HG03378 (cell line): ENCODE measurements around the gene SCYGR8.
"Not testable (repeated sequence)": the region's sequence is repeated elsewhere in the genome, so short reads cannot be mapped to it uniquely, and the experiment has no call there.

Experiments used
- ATAC-seq: cut with Tn5 transposase; IDR thresholded peaks from one replicate; pipeline ENCODE4 v1.9.1; 2021; ENCODE audit warnings: mild to moderate bottlenecking, moderate library complexity; ENCODE audit not compliant: unreplicated experiment

SCYGR8 gene

DNA sequence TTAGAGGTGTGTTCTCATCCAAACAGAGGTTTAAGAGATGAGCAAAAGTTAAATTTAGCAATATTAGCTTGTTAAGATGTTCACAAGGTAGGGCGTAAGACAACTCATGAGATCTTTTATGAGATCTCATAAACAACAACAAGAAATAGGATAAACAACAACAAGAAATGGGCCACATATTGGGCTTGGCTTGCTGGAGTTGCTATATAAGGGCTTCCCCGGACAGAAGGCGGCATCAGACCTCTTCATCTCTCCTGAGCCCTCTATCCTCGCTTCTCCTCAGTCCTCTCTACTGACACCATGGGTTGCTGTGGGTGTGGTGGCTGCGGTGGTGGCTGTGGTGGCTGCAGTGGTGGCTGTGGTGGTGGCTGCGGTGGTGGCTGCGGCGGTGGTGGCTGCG, at the start of gene SCYGR8:
TSS of gene SCYGR8 (plus strand) at position 301 of the 400 bp plus-strand sequence. CDS start at position 301, 0 bp downstream.
- no peak for ATAC-seq

DNA sequence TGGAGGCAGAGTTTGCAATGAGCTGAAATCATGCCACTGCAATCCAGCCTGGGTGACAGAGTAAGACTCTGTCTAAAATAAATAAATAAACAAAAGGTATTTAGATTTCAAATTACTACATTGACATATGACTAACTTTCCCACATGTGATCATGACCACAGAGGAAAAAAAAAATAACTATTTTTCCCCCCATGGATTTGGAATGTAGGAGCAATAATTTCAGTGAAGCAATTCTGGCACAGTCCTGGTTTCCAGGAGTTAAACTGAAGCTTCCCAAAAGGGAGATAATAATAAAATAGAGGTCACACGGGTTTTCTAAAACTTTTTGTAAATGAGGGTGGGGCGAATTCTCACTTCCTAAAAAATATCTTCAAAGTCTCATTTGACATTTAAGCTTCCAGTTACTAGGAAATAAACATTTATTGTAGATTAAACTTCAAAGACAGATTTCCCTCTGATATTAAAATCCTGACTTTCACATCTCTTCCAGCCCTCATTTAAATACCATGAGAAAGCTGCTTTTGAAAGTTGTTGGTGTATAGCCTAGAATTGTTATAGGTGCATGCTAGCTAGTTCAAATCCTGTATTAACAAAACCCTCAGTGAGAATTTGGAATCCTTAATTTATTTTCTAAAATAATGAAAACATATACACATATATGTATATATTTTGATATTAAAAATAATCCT, 48.6 kb upstream of the SCYGR8 start:
- ATAC-seq: no peak

- ATAC-seq: no peak
Measured at GRCh38 chr2:227701556-227701955, 44.1 kb upstream of the SCYGR8 start.

DNA sequence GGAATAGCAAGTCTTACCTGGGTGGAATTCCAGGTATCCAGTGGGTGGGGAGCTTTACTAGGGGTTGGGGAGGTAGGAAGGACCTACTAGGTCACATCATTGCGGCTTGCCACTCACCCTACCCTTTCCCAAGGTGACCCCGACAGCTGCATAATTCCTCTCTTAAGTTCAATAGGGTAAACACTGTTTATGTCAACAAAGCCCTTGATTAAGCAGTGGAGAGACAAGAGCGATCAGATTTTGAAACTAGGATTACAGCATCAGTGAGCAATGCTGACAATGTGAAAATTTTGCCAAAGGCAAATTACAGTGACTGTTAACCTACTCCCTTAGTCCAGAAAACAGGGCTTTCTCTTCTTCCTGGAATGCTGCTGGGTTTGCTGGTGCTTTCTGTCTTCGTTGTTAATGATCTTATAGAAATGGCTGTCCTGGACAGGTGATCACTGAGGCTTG, 42.4 kb upstream of the SCYGR8 start:
- ATAC-seq: no peak

DNA sequence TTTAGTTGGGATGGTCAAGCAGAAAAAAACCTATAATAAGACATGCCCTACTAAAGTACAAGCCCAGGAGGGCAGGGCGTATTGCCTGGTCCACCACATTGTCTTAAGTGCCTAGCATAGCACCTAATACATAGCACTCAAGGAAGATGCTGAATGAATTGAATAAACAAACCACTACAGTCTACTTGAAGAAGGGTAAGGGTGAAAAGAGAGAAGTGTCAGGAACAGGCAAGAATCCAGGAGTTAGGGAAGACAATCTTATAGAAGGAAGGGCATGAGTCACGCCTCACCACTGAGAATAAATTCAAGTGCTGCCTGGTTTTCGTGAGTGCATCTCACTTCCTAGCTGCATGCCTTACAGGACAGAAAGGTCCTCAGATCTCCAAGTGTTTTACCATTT, 41.7 kb upstream of the SCYGR8 start:
- no peak for ATAC-seq

DNA sequence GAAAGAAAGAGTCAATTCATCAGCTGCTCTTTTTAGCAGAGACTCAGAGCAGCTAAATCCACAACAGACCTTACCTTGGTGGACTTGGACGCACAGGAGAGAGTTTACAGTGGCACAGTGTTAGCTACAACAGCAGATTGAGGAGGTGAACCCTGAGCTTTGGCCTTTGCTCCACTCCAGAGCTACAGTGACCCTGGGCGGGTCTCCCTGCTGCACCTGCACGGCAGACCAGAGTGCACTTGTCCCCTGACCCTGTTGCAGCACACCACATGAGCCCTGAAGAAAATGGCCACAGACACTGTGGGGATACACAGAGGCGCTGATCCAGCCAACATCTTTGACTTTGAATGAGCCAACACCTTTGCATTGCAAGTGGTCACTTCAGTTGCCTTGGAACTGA, 38.8 kb upstream of the SCYGR8 start:
- ATAC-seq: no peak

GRCh38 chr2:227707390-227707789, 38.3 kb upstream of the SCYGR8 start:
- ATAC-seq: no peak

GRCh38 chr2:227710986-227711385, 34.7 kb upstream of the SCYGR8 start:
- ATAC-seq: no peak

DNA sequence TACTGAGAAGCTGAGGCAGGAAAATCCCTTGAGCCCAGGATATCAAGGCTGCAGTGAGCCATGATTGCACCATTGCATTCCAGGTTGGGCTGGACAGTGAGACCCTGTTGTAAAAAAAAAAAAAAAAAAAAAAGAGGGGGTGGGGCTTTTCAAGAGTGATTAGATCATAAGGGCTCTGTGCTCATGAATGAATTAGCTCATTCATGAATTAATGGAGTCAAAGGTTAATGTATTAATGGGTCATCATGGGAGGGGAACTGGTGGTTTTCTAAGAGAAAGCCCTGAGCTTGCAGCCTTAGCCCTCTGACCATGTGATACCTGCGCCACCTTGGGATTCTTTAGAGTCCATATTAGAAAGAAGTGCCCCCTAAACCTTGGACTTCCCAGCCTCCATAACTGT, 32.4 kb upstream of the SCYGR8 start:
- no peak for ATAC-seq

DNA sequence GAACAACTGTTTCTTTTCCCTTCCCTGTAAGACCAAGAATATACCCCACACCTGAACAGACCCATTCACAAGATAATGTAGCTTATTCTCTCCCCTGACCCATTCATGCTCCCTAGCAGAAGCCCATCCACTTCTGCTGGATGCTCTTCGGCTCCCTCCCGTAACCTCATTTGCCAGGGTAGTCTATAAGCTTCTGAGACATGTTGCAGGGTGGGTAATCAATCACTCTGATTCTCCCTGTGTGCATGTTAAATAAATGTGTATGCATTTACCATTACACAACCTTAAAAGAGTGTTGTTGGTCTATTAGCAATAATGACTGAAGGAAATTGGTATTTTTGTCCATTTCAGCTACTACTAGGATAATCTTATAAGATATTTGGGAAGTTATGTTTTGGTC, 29.2 kb upstream of the SCYGR8 start:
- no peak for ATAC-seq

GRCh38 chr2:227717687-227718567, 27.8 kb upstream of the SCYGR8 start, which contains the start of gene SLC19A3:
SLC19A3 (minus strand) TSS chr2:227718028; CDS start chr2:227702318, 15,710 bp downstream.
- no peak for ATAC-seq

- ATAC-seq: no peak
Measured at GRCh38 chr2:227719641-227720040, 26.1 kb upstream of the SCYGR8 start.

- no peak for ATAC-seq
Measured at GRCh38 chr2:227720680-227721079, 25.0 kb upstream of the SCYGR8 start.

GRCh38 chr2:227722821-227723220, 22.9 kb upstream of the SCYGR8 start:
- not testable (repeated sequence) for ATAC-seq

DNA sequence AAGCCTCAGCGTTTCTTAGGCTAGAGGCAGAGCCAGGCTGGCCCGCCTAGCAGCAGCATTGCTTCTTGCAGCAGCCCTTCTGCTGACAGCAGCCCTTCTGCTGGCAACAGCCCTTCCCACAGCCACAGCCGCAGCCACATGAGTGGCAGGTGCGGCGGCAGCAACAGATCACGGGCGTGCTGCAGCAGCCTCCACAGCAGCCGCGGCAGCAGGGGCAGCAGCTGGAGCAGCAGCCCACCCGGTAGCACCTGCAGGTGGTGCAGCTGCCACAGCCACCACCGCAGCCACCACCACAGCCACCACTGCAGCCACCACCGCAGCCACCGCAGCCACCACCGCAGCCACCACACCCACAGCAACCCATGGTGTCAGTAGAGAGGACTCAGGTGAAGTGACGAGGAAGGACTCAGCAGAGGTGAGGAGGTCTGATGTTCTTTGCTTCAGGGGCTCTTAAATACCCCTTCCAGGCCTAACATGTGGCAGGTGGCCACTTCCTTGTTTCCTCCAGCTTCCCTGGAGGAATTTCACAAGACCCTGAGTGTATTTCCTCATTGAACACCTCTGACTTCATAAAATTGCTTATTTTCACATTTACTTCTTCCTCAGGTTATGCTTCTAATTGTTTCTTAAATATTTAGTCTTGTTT, 21.2 kb upstream of the SCYGR8 start, which contains the start of gene SCYGR6:
TSS of gene SCYGR6 (minus strand) at position 364 of the 646 bp plus-strand sequence. CDS start at position 364, 0 bp downstream.
- ATAC-seq: no peak

GRCh38 chr2:227728035-227728434, 17.7 kb upstream of the SCYGR8 start, which contains the start of gene SCYGR7:
SCYGR7 (plus strand) TSS chr2:227728335; CDS start chr2:227728335, 0 bp downstream.
- ATAC-seq: no peak

GRCh38 chr2:227739351-227739750, 6.3 kb upstream of the SCYGR8 start:
- ATAC-seq: no peak

- ATAC-seq: not testable (repeated sequence)
Measured at GRCh38 chr2:227740705-227741104, 5.0 kb upstream of the SCYGR8 start.

GRCh38 chr2:227748079-227748478, 2.4 kb downstream of the SCYGR8 start:
- ATAC-seq: no peak

DNA sequence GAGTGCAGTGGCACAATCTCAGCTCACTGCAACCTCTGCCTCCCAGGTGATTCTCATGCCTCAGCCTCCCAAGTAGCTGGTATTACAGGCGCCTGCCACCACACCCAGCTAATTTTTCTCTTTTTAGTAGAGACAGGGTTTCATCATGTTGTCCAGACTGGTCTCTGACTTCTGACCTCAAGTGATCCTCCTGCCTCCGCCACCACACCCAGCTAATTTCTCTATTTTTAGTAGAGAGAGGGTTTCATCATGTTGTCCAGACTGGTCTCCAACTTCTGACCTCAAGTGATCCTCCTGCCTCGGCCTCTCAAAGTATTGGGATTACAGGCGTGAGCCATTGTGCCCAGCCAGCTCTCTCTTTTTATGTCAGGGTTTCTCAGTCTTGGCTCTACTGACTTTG, 10.6 kb downstream of the SCYGR8 start:
- ATAC-seq: not testable (repeated sequence)
